Measurements from ENCODE around the gene VGLL3.

Gene VGLL3

GRCh38 chr3:86930181-86930580, 60.8 kb downstream of the VGLL3 start:
- no peak overlapping the region for H3K4me3 ChIP-seq (ENCODE audit: low read depth, low read length)
- no peak for TF ChIP-seq CTCF (IDR thresholded peaks at IDR 0.05; ENCODE audit: low read depth, low read length, missing control alignments)
- no peak for DNase-seq (ENCODE audit: low read depth)
- in situ Hi-C loops (cut with HindIII; ENCODE audit: low sequenced_read_pairs): no loop called here

DNA sequence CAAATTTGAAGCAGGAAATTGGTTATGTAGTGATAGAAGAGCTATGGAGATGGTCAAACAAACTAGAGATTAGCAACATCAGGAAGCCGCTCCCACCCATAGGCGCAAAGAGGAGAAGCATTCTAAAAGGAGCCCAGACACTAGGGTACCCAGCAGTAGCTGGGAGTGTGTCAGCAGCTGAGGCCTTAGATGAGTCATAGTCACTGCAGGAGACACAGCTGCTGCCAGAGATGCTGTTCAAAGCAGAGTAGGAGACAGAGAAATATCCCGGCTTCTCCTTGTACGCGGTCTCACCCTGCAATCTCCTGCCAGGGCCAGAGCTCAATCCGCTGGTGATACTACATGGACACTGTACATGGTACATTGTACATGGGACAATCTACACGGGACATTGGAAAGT, 61.9 kb downstream of the VGLL3 start:
- in situ Hi-C loops (cut with HindIII; ENCODE audit: low sequenced_read_pairs): no loop called here
- no peak for DNase-seq (ENCODE audit: low read depth)
- TF ChIP-seq CTCF (IDR thresholded peaks at IDR 0.05; ENCODE audit: low read depth, low read length, missing control alignments): no peak
- no peak overlapping the region for H3K4me3 ChIP-seq (ENCODE audit: low read depth, low read length)

GRCh38 chr3:86923071-86923491, 67.9 kb downstream of the VGLL3 start:
- in situ Hi-C loops (cut with HindIII; ENCODE audit: low sequenced_read_pairs): no loop called here
- TF ChIP-seq CTCF (IDR thresholded peaks at IDR 0.05; ENCODE audit: low read depth, low read length, missing control alignments): no peak
- no peak for DNase-seq (ENCODE audit: low read depth)
- no peak overlapping the region for H3K4me3 ChIP-seq (ENCODE audit: low read depth, low read length)

- in situ Hi-C loops (cut with HindIII; ENCODE audit: low sequenced_read_pairs): no loop called here
- no peak for DNase-seq (ENCODE audit: low read depth)
- no peak for TF ChIP-seq CTCF (IDR thresholded peaks at IDR 0.05; ENCODE audit: low read depth, low read length, missing control alignments)
Observed at GRCh38 chr3:86921971-86922680, 68.8 kb downstream of the VGLL3 start.

DNA sequence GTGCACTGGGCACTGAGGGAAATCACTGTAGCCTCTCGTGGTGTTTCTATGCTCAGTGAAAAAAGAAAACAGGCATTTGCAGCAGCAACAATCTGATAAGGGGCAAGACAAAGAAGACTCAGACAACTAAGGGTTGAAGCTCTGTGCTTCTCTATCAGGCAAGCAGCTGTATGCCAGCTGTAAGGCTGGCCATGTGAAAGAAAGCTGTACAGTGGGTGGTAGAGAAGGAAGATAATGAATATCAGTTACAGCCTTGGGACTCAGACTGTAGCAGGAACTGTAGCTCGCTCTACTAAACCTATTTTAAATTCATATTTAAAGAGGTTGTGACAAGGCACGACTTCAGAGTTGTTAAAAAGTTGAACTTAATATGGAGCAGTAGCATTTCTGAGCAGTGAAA, 76.3 kb downstream of the VGLL3 start:
- DNase-seq (ENCODE audit: low read depth): no peak
- no peak for TF ChIP-seq CTCF (IDR thresholded peaks at IDR 0.05; ENCODE audit: low read depth, low read length, missing control alignments)
- no peak overlapping the region for H3K4me3 ChIP-seq (ENCODE audit: low read depth, low read length)
- in situ Hi-C loops (cut with HindIII; ENCODE audit: low sequenced_read_pairs): no loop called here

More at GRCh38 chr3:86921971-86922680, 68.8 kb downstream of the VGLL3 start:
- no peak overlapping the region for H3K4me3 ChIP-seq (ENCODE audit: low read depth, low read length)

DNA sequence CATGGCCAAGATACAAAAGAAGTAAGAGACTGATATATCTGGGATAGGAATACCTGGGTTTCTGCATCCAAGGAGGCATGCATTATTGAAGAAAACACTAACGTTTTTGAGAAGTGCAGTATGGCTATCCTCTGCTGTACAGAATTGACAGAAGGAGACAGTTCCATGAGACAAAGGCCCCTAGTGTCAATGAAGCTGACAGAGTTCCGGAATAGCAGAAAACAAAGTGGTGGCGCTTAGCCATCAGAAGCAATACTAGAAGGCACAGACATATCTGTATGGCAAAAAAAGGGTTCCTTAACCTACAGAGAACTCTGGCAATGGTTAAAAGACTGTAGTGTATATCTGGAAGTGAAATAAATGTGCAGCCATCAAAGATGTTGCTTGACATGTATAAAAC, 77.8 kb downstream of the VGLL3 start:
- TF ChIP-seq CTCF (IDR thresholded peaks at IDR 0.05; ENCODE audit: low read depth, low read length, missing control alignments): no peak
- in situ Hi-C loops (cut with HindIII; ENCODE audit: low sequenced_read_pairs): no loop called here
- no peak for DNase-seq (ENCODE audit: low read depth)
- H3K4me3 ChIP-seq (ENCODE audit: low read depth, low read length): no peak overlapping the region
